K562 (cell line): Measurements from ENCODE around the gene TRIO. TPM values are rescaled to one million over a fixed set of nuclear protein-coding genes. Genes with fewer than 3 reads are reported as not detected.

Source experiments
- ATAC-seq: fragments of 200-7000 bp; cut with Tn5 transposase; 3 replicates; pipeline ENCODE4 v1.9.1; 2020; ENCODE audit warnings: moderate library complexity
- BruUV-seq: library from RNA; stranded (reverse); fragments of 400-500 nt; replicated peaks from 2 replicates; lab custom pipeline; 2021; lab: Mats Ljungman, UMichigan
- CTCF ChIA-PET: fragments of 300-600 bp; formaldehyde crosslinking; extraction: SDS; loops from one replicate; lab custom pipeline; 2021; ENCODE audit warnings: low intra/inter-chr PET ratio; lab: Yijun Ruan, JAX
- POLR2A ChIA-PET: fragments of 300-600, 350-650 bp; sonication (Branson Sonifier 250); formaldehyde crosslinking; extraction: SDS; loops from one replicate; lab custom pipeline; 2021; ENCODE audit warnings: antibody characterized with exemption, inconsistent platforms; lab: Yijun Ruan, JAX
- DNase-seq, 4 experiments: peaks; one replicate each; pipeline versions ENCODE4 v3.0.0 to v3.0.0-alpha.2; 2011 to 2018; ENCODE audit warnings: low spot score in 3 of 4, mixed read lengths in 3 of 4; ENCODE audit errors: extremely low read depth in 1 of 4
- FAIRE-seq: peaks from 2 replicates; lab custom pipeline; 2011; peaks lifted over from hg19 to GRCh38; lab: Jason Lieb, UNC
- H2AFZ ChIP-seq: 2 replicates; pipeline ENCODE4 v1.6.0; 2011; ENCODE audit warnings: low read depth, low read length, control low read depth, inconsistent platforms
- H3K27ac ChIP-seq: fragments of 200-600 bp; 3 replicates; pipeline ENCODE4 v1.8.0; 2011; ENCODE audit warnings: low read depth, mild to moderate bottlenecking, control low read depth, inconsistent platforms, low read length, moderate library complexity, mixed read lengths; ENCODE audit errors: extremely low read depth
- H3K27me3 ChIP-seq, 2 experiments: fragments of 300-600 bp in 1 of 2; 2 replicates in 1 of 2; 3 replicates in 1 of 2; pipeline versions ENCODE4 v1.6.0 to v1.8.0; 2011; ENCODE audit warnings: inconsistent platforms in 2 of 2, low read length in 2 of 2, mild to moderate bottlenecking in 1 of 2, mixed read lengths in 1 of 2, moderate library complexity in 1 of 2; ENCODE audit not compliant: control insufficient read depth in 2 of 2, insufficient read depth in 2 of 2
- H3K36me3 ChIP-seq: fragments of 300-600 bp; 3 replicates; pipeline ENCODE4 v1.8.0; 2011; ENCODE audit warnings: mild to moderate bottlenecking, low read length, inconsistent platforms; ENCODE audit not compliant: control insufficient read depth, insufficient read depth
- H3K4me1 ChIP-seq, 2 experiments: fragments of 200-600 bp in 1 of 2; replicated peaks in 1 of 2; 2 replicates in 1 of 2; 3 replicates in 1 of 2; pipeline versions ENCODE4 v1.5.1 to v1.8.0; 2011; ENCODE audit warnings: inconsistent platforms in 2 of 2, low read length in 2 of 2, mild to moderate bottlenecking in 1 of 2, mixed read lengths in 1 of 2, moderate library complexity in 1 of 2; ENCODE audit not compliant: control insufficient read depth in 2 of 2, insufficient read depth in 2 of 2
- H3K4me2 ChIP-seq: 2 replicates; pipeline ENCODE4 v1.6.1; 2011; ENCODE audit warnings: low read length, control low read depth, inconsistent platforms, mixed read lengths; ENCODE audit not compliant: insufficient read depth
- H3K4me3 ChIP-seq: fragments of 200-600 bp; sonication (generic), shearing (Covaris generic); 2 replicates; pipeline ENCODE4 v1.5.1; 2016; ENCODE audit warnings: control low read depth, inconsistent platforms
- H3K79me2 ChIP-seq: fragments of 200-600 bp; 3 replicates; pipeline ENCODE4 v1.8.0; 2011; ENCODE audit warnings: low read length, inconsistent platforms; ENCODE audit not compliant: control insufficient read depth, insufficient read depth
- H3K9ac ChIP-seq, 2 experiments: 2 replicates each; pipeline versions ENCODE4 v1.6.0 to v1.6.1; 2011; ENCODE audit warnings: low read depth in 2 of 2, low read length in 2 of 2, control low read depth in 1 of 2, inconsistent platforms in 1 of 2, mild to moderate bottlenecking in 1 of 2, mixed read lengths in 1 of 2; ENCODE audit not compliant: insufficient read depth in 1 of 2
- H3K9me1 ChIP-seq: one replicate; pipeline ENCODE4 v1.6.0; 2011; ENCODE audit warnings: inconsistent platforms, mild to moderate bottlenecking, low read length, moderate library complexity; ENCODE audit not compliant: control insufficient read depth, insufficient read depth
- H3K9me3 ChIP-seq: replicated peaks from 2 replicates; pipeline ENCODE4 v1.5.1; 2011; ENCODE audit warnings: low read depth, low read length, inconsistent platforms; ENCODE audit not compliant: control insufficient read depth, insufficient read depth
- H4K20me1 ChIP-seq: replicated peaks from 2 replicates; pipeline ENCODE4 v1.6.1; 2011; ENCODE audit warnings: low read length, inconsistent platforms, mixed read lengths; ENCODE audit not compliant: control insufficient read depth, insufficient read depth
- ATF1 ChIP-seq, 2 experiments: fragments of 450-650 bp in 1 of 2; IDR thresholded peaks; 2 replicates each; pipeline ENCODE4 v1.6.1; 2016; ENCODE audit warnings: missing compliant biosample characterization in 1 of 2, missing genetic modification characterization in 1 of 2
- GABPB1 ChIP-seq: sonication (generic); formaldehyde crosslinking; IDR thresholded peaks from 2 replicates; pipeline ENCODE4 v1.8.0; 2022; ENCODE audit warnings: mild to moderate bottlenecking, missing genetic modification reagents
- MYBL2 ChIP-seq, 2 experiments: fragments of 450-650 bp in 1 of 2; sonication (generic) in 1 of 2; formaldehyde crosslinking in 1 of 2; IDR thresholded peaks; 2 replicates each; pipeline versions ENCODE4 v1.6.1 to v1.8.1; 2017 to 2022; ENCODE audit warnings: borderline replicate concordance in 1 of 2, inconsistent platforms in 1 of 2, low read depth in 1 of 2, mild to moderate bottlenecking in 1 of 2, missing genetic modification reagents in 1 of 2, moderate library complexity in 1 of 2
- RNF2 ChIP-seq: sonication (generic); IDR thresholded peaks from 2 replicates; pipeline ENCODE4 v1.6.1; 2016
- SMAD1 ChIP-seq: fragments of 150-350 bp; IDR thresholded peaks from 2 replicates; pipeline ENCODE4 v1.6.1; 2014; ENCODE audit warnings: low read length, low read depth; ENCODE audit not compliant: partially characterized antibody
- ZFP1 ChIP-seq: fragments of 450-650 bp; formaldehyde crosslinking; IDR thresholded peaks from 2 replicates; pipeline ENCODE4 v1.4.0; 2020; ENCODE audit warnings: mild to moderate bottlenecking, mixed read lengths
- ZNF780A ChIP-seq: fragments of 250-450 bp; sonication (Bioruptor Pico); IDR thresholded peaks from 2 replicates; pipeline ENCODE4 v1.5.0; 2021; ENCODE audit warnings: mild to moderate bottlenecking
- WGBS: fragments of 100-300 bp; shearing (Covaris generic); methylation state at CpG from one replicate; pipeline ENCODE4 v1.1.6; 2016; ENCODE audit warnings: low coverage, mixed read lengths; ENCODE audit not compliant: insufficient coverage; ENCODE audit errors: missing lambda C conversion rate; 5-methylcytosine and 5-hydroxymethylcytosine counted together
- in situ Hi-C: fragments of 300-500 bp; cut with MboI; formaldehyde crosslinking; loops from 4 replicates; pipeline ENCODE4 v1.15.0; 2018; ENCODE audit warnings: inconsistent platforms, mixed read lengths
- intact Hi-C: fragments of 100-400 bp; cut with micrococcal nuclease; formaldehyde crosslinking; loops from 2 replicates; pipeline ENCODE4 v1.14.2; 2022
- polyA plus RNA-seq, 8 experiments: library from polyadenylated mRNA; depleted of rRNA in 4 of 8; stranded (reverse) in 5 of 8; unstranded in 3 of 8; fragments of >200 nt; fragmentation: Nextera tagmentation in 2 of 8; fragmentation: Illumina TruSeq in 1 of 8; extraction: Ambion mirVana in 2 of 8; extraction: Trizol in 1 of 8; gene quantifications; 2 replicates each; pipeline versions ENCODE4 v1.2.1 to v1.2.3, GENCODE V29; 2011 to 2014; ENCODE audit warnings: inconsistent platforms in 1 of 8, missing spikeins in 1 of 8
- total RNA-seq, 7 experiments: library from RNA; depleted of rRNA in 6 of 7; stranded (reverse); fragments of >200 nt in 6 of 7; fragmentation: Illumina TruSeq in 2 of 7; extraction: Trizol in 2 of 7; gene quantifications; 2 replicates each; pipeline versions ENCODE4 v1.2.1 to v1.2.3, GENCODE V29; 2011 to 2021; ENCODE audit warnings: low replicate concordance in 1 of 7
- TF ChIP-seq, protein P1 (sequence below), 2 experiments: IDR thresholded peaks; 2 replicates each; pipeline ENCODE4 v1.6.1; 2011; ENCODE audit warnings: borderline replicate concordance in 1 of 2, control low read depth in 1 of 2, low read depth in 1 of 2, low read length in 1 of 2, mild to moderate bottlenecking in 1 of 2, mixed read lengths in 1 of 2, moderate library complexity in 1 of 2; ENCODE audit not compliant: insufficient read depth in 1 of 2, insufficient read length in 1 of 2, poor library complexity in 1 of 2, severe bottlenecking in 1 of 2; ENCODE audit errors: extremely low read depth in 1 of 2

The TRIO gene
- total and polyA plus RNA-seq, 9 of the 15 experiments (the other 6 are each of a cell fraction or from before 2014, with no cell fraction given): 0.24 to 5.0 (median 1.1) TPM

DNA sequence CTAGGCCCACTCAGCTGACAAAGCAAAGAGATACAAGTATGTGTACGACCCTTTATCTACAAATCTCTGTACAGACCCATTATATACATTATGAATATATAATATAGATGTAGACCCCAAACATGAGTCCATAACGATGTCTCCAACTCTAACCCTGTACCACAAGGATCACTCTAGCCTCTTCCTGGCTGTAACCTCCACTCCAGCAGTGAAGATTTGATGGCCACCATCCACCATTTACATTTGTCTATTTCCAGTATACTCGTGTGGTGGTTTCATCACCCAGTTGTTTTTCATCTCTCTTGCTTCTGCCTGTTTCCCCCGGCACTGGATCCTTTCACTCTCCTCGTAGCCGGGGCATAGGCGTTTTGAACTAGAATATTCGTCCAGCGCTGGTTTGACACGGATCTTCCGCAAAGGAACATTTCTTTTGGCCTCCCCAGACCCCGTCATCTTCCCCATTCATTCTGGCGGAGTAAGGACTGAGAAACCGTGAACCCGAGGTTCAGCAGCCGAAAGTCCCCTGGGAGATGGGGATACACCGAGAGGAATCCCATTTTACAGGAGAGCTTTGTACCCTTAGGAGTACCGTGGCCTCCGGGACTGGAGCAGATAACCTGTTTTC, 828 bp upstream of the TRIO start:
- Histone ChIP-seq H3K4me1 (peaks cover 0 to 27% of the 10 kb centered on the region in 2 experiments; a peak in 2 of 5 replicates), H3K27ac (no peak overlapping the region), H2AFZ (peak overlapping the region; percentile 93), H3K4me3 (peak overlapping the region; percentile 45), H3K27me3 (peaks cover 19 to 37% of the 10 kb centered on the region in 2 experiments; a peak in 4 of 5 replicates), H3K4me2 (peak overlapping the region; percentile 63), H4K20me1 (peaks cover 4% of the 10 kb centered on the region), H3K9ac (peak overlapping the region in 1 of 2 experiments; percentile 82; a peak in 3 of 4 replicates), H3K79me2 (no peaks in the 10 kb centered on the region), H3K36me3 (no peaks in the 10 kb centered on the region), H3K9me3 (no peaks in the 10 kb centered on the region), H3K9me1 (no peaks in the 10 kb centered on the region)
- CTCF ChIA-PET: interaction anchor here (0.6 kb wide), 1 partner anchor 311 kb away, joined by 3 read pairs; no protein-coding TSS in a partner anchor
- in situ Hi-C loops: no loop called here
- DNase-seq (no peak), ATAC-seq (no peak), FAIRE-seq (peak; percentile 51)
- TF ChIP-seq SMAD1: no peak
- TF ChIP-seq ATF1 (CRISPR knock-in tag; IDR thresholded peaks at IDR 0.05): no peak
- TF ChIP-seq ATF1 (tag; IDR thresholded peaks at IDR 0.05): 0 out of 2 replicates have a peak, but pooled peaks have one; percentile 25
- no peak for TF ChIP-seq ZFP1
- 25% methylated on average over 18 of the region's 19 CpGs for WGBS
- BruUV-seq: no TSS peak
- intact Hi-C loops: no loop called here
- POLR2A ChIA-PET: interaction anchor here (0.6 to 1.1 kb wide), 2 partner anchors 12 to 274 kb away, joined by 3 read pairs; no protein-coding TSS in a partner anchor

- peak in 3 of 4 experiments; percentile 51 to 76 (median 74) for DNase-seq
- in situ Hi-C loops (no loop called here), intact Hi-C loops (no loop called here)
- Histone ChIP-seq H3K9ac (peak overlapping the region in 1 of 2 experiments; percentile 82; a peak in 2 of 4 replicates), H3K4me3 (peak overlapping the region; percentile 45), H3K27ac (no peak overlapping the region), H4K20me1 (peaks cover 4% of the 10 kb centered on the region), H3K9me1 (no peaks in the 10 kb centered on the region), H3K27me3 (peaks cover 22 to 39% of the 10 kb centered on the region in 2 experiments; a peak in 4 of 5 replicates), H3K9me3 (no peaks in the 10 kb centered on the region)
- POLR2A ChIA-PET: interaction anchor here (0.7 kb wide), 1 partner anchor 66 kb away, joined by 3 read pairs; no protein-coding TSS in a partner anchor
- no TSS peak for BruUV-seq
- FAIRE-seq: no peak
- TF ChIP-seq GABPB1 (CRISPR knock-in tag) (no peak), ZNF780A (CRISPR knock-in tag) (no peak), MYBL2 (IDR thresholded peaks at IDR 0.05; ENCODE audit: low read depth) (no peak), MYBL2 (CRISPR knock-in tag; IDR thresholded peaks at IDR 0.05; ENCODE audit: borderline replicate concordance) (no peak), RNF2 (no peak)
- TF ChIP-seq, protein P1, sequence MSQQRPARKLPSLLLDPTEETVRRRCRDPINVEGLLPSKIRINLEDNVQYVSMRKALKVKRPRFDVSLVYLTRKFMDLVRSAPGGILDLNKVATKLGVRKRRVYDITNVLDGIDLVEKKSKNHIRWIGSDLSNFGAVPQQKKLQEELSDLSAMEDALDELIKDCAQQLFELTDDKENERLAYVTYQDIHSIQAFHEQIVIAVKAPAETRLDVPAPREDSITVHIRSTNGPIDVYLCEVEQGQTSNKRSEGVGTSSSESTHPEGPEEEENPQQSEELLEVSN (IDR thresholded peaks at IDR 0.05; ENCODE audit: borderline replicate concordance in 1 of 2, extremely low read depth in 1 of 2, insufficient read depth in 1 of 2, insufficient read length in 1 of 2, low read depth in 1 of 2, low read length in 1 of 2, poor library complexity in 1 of 2, severe bottlenecking in 1 of 2): peak in 1 of 2 experiments; percentile 7
- TF ChIP-seq, all 486 proteins: peak for 1
- 0% methylated on average over 3 of the region's 59 CpGs for WGBS
- no peaks in the 10 kb centered on the region for H3K36me3 ChIP-seq
- ATAC-seq: no peak
- H2AFZ ChIP-seq: no peak overlapping the region; the same call in 1 of the 2 replicates
- CTCF ChIA-PET: no interaction called here
- no peaks in the 10 kb centered on the region for H3K79me2 ChIP-seq
- peak overlapping the region; percentile 63; the same call in 1 of the 2 replicates for H3K4me2 ChIP-seq
- H3K4me1 ChIP-seq: peaks cover 0 to 27% of the 10 kb centered on the region in 2 experiments; a peak in 2 of 5 replicates
Measured at GRCh38 chr5:14143546-14143840, 351 bp downstream of the TRIO start.
